ENCODE results near the gene RALGAPB.
"Not testable (repeated sequence)": the region's sequence is repeated elsewhere in the genome, so short reads cannot be mapped to it uniquely, and the experiment has no call there.

The RALGAPB gene

DNA sequence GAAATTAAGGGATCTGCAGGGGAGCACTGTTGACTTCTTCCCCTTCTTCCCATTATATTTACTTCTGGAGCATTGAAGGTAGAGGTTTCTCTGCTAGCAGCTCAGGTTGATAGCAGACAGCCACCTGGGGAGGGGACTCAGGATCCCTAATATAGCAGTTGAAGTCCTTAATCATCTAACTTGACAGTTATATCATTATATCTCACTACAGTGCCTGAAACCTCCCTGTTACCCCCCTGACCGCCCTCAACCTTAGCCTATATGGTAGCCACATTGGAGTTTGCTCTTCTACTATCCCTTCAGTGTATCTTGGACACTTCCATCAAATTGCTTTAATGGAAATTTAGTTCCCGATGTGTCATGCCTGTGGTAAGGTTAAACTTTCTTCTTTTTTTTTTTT is 7.0 kb downstream of the RALGAPB start:
- peaks cover 12% of the 10 kb centered on the region for H3K36me3 ChIP-seq (ENCODE audit: control insufficient read depth, insufficient read depth, low read length)
- H3K27ac ChIP-seq (ENCODE audit: insufficient read depth, low read length, poor library complexity, severe bottlenecking): no peak overlapping the region
- no peaks in the 10 kb centered on the region for H3K27me3 ChIP-seq (replicated peaks; ENCODE audit: control insufficient read depth, insufficient read depth, low read length, poor library complexity, severe bottlenecking)
- H3K4me3 ChIP-seq (ENCODE audit: insufficient read depth, low read depth, low read length, poor library complexity, severe bottlenecking): no peak overlapping the region
- no peaks in the 10 kb centered on the region for H3K9me3 ChIP-seq (ENCODE audit: control insufficient read depth, low read length)
- H3K4me1 ChIP-seq (ENCODE audit: control insufficient read depth, insufficient read depth, low read length, poor library complexity, severe bottlenecking): peaks cover 4% of the 10 kb centered on the region
- DNase-seq: no peak

DNA sequence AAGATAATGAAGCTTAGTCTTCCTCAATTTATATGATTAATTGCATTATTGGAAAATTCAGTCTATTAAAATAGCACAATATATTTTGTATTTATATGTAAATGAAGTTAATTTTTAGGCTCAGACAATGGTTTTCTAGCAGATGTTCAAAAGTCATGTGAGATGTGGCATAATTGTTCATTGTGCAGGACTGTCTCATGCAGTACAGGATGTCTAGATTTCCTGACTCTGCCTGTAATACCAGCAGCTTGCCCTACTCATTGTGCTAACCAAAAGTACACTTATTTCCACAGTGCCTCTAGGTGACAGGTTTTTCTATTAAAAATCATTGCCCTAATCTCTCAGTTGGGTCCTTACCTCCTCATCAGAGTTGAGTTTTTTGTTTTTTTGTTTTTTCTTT is 12.4 kb downstream of the RALGAPB start:
- no peaks in the 10 kb centered on the region for H3K9me3 ChIP-seq (ENCODE audit: control insufficient read depth, low read length)

DNA sequence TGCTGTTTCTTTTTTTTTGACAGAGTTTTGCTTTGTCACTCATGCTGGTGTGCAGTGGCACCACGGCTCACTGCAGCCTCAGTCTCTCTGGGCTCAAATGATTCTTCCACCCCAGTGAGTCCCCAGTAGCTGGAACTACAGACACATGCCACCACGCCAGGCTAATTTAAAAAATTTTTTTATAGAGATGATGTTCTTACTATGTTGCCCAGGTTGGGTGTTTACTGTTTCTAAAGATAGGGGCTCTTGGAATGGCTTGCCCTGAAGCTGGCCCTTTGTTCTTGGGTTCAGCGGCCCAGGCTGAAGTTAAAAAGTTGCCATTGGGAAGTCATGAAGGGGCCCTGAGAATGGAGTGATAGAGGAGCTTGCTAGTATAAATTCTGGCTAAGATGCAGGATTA is 16.5 kb downstream of the RALGAPB start:
- Histone ChIP-seq H3K27ac (ENCODE audit: insufficient read depth, low read length, poor library complexity, severe bottlenecking) (no peak overlapping the region), H3K36me3 (ENCODE audit: control insufficient read depth, insufficient read depth, low read length) (peaks cover 35% of the 10 kb centered on the region), H3K9me3 (ENCODE audit: control insufficient read depth, low read length) (no peaks in the 10 kb centered on the region), H3K27me3 (replicated peaks; ENCODE audit: control insufficient read depth, insufficient read depth, low read length, poor library complexity, severe bottlenecking) (no peaks in the 10 kb centered on the region), H3K4me1 (ENCODE audit: control insufficient read depth, insufficient read depth, low read length, poor library complexity, severe bottlenecking) (no peaks in the 10 kb centered on the region), H3K4me3 (ENCODE audit: insufficient read depth, low read depth, low read length, poor library complexity, severe bottlenecking) (no peak overlapping the region)
- no peak for DNase-seq

More for the DNA sequence above, 12.4 kb downstream of the RALGAPB start:
- H3K27me3 ChIP-seq (replicated peaks; ENCODE audit: control insufficient read depth, insufficient read depth, low read length, poor library complexity, severe bottlenecking): no peaks in the 10 kb centered on the region
- H3K27ac ChIP-seq (ENCODE audit: insufficient read depth, low read length, poor library complexity, severe bottlenecking): no peak overlapping the region
- DNase-seq: no peak
- peaks cover 29% of the 10 kb centered on the region for H3K36me3 ChIP-seq (ENCODE audit: control insufficient read depth, insufficient read depth, low read length)
- H3K4me3 ChIP-seq (ENCODE audit: insufficient read depth, low read depth, low read length, poor library complexity, severe bottlenecking): no peak overlapping the region
- no peaks in the 10 kb centered on the region for H3K4me1 ChIP-seq (ENCODE audit: control insufficient read depth, insufficient read depth, low read length, poor library complexity, severe bottlenecking)

DNA sequence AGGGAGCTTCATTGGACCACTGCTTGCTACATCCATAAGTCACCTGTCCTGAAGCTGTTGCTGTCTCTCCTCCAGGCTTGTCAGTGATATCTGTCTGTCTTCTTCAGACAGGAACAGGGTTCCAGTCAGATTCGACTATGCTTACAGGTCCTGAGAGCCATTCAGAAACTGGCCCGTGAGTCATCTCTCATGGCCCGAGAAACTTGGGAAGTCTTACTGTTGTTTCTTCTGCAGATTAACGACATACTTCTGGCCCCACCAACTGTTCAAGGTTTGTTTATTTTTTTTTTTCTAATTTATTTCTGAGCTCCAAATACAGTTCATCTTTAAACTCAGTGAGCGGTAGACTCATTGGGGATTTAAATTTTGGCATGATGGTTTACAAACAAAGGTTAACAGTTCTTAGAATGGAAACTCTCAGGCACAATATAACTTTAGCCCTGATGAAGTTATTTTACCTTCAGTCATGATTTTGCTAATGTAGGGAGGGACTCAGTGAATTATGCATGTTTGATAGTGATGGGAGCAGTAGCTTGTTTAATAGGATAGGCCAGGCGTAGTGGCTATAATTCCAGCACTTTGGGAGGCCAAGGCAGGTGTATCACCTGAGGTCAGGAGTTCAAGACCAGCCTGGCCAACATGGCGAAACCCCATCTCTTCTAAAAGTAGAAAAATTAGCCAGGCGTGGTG is 24.7 kb downstream of the RALGAPB start:
- no peaks in the 10 kb centered on the region for H3K4me1 ChIP-seq (ENCODE audit: control insufficient read depth, insufficient read depth, low read length, poor library complexity, severe bottlenecking)
- H3K4me3 ChIP-seq (ENCODE audit: insufficient read depth, low read depth, low read length, poor library complexity, severe bottlenecking): no peak overlapping the region
- DNase-seq: no peak
- H3K27me3 ChIP-seq (replicated peaks; ENCODE audit: control insufficient read depth, insufficient read depth, low read length, poor library complexity, severe bottlenecking): no peaks in the 10 kb centered on the region
- peaks cover 69% of the 10 kb centered on the region for H3K36me3 ChIP-seq (ENCODE audit: control insufficient read depth, insufficient read depth, low read length)
- no peak overlapping the region for H3K27ac ChIP-seq (ENCODE audit: insufficient read depth, low read length, poor library complexity, severe bottlenecking)
- no peaks in the 10 kb centered on the region for H3K9me3 ChIP-seq (ENCODE audit: control insufficient read depth, low read length)

DNA sequence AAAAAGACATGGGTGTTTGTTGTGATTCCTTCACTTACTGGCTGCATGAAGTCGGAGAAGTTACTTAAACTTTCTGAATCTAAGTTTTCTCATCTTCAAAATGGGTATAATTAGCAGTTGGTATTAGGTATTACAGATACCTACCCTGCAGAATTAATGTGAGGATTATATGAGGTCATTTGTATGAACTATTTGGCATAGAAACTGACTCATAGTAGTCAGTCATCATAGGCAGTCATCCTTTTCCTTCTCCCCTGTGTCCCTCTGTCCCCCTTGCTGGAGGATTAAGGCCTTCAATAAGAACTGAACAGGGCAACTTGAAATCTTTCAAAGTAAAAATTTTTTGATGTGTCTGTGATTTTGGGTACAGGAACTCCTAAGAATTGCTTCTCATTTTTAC is 26.3 kb downstream of the RALGAPB start:
- Histone ChIP-seq H3K27me3 (replicated peaks; ENCODE audit: control insufficient read depth, insufficient read depth, low read length, poor library complexity, severe bottlenecking) (no peaks in the 10 kb centered on the region), H3K4me1 (ENCODE audit: control insufficient read depth, insufficient read depth, low read length, poor library complexity, severe bottlenecking) (no peaks in the 10 kb centered on the region), H3K27ac (ENCODE audit: insufficient read depth, low read length, poor library complexity, severe bottlenecking) (no peak overlapping the region), H3K9me3 (ENCODE audit: control insufficient read depth, low read length) (no peaks in the 10 kb centered on the region), H3K36me3 (ENCODE audit: control insufficient read depth, insufficient read depth, low read length) (peaks cover 64% of the 10 kb centered on the region), H3K4me3 (ENCODE audit: insufficient read depth, low read depth, low read length, poor library complexity, severe bottlenecking) (no peak overlapping the region)
- DNase-seq: no peak

GRCh38 chr20:38499366-38499765 is 26.7 kb downstream of the RALGAPB start:
- no peaks in the 10 kb centered on the region for H3K27me3 ChIP-seq (replicated peaks; ENCODE audit: control insufficient read depth, insufficient read depth, low read length, poor library complexity, severe bottlenecking)
- no peaks in the 10 kb centered on the region for H3K9me3 ChIP-seq (ENCODE audit: control insufficient read depth, low read length)
- no peaks in the 10 kb centered on the region for H3K4me1 ChIP-seq (ENCODE audit: control insufficient read depth, insufficient read depth, low read length, poor library complexity, severe bottlenecking)
- H3K4me3 ChIP-seq (ENCODE audit: insufficient read depth, low read depth, low read length, poor library complexity, severe bottlenecking): no peak overlapping the region
- peaks cover 60% of the 10 kb centered on the region for H3K36me3 ChIP-seq (ENCODE audit: control insufficient read depth, insufficient read depth, low read length)
- no peak overlapping the region for H3K27ac ChIP-seq (ENCODE audit: insufficient read depth, low read length, poor library complexity, severe bottlenecking)
- no peak for DNase-seq

DNA sequence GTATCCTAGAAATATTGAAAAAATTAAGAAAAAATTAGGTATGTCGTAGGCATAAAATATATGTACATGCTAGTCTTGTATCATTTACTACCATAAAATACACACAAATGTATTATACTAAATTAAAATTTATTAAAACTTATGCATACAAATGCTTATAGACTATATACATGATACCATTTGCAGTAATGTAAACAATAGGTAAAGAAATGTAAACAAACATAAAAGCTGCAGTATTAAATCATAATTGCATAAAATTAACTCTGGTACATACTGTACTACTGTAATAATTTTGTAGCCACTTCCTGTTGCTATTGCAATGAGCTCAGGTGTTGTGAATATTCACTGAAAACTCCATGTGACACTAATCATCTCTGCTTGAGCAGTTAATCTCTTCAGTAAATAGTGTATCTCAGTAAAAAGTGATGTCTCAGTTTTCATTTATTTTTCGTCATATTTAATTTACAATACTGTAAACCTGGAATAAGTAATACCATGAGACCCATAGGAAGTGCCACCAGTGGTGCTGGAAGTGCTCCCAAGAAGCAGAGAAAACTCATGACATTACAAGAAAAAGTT is 29.3 kb downstream of the RALGAPB start:
- no peak overlapping the region for H3K4me3 ChIP-seq (ENCODE audit: insufficient read depth, low read depth, low read length, poor library complexity, severe bottlenecking)
- H3K4me1 ChIP-seq (ENCODE audit: control insufficient read depth, insufficient read depth, low read length, poor library complexity, severe bottlenecking): no peaks in the 10 kb centered on the region
- no peak overlapping the region for H3K27ac ChIP-seq (ENCODE audit: insufficient read depth, low read length, poor library complexity, severe bottlenecking)
- H3K36me3 ChIP-seq (ENCODE audit: control insufficient read depth, insufficient read depth, low read length): peaks cover 44% of the 10 kb centered on the region
- no peak for DNase-seq
- H3K9me3 ChIP-seq (ENCODE audit: control insufficient read depth, low read length): no peaks in the 10 kb centered on the region
- no peaks in the 10 kb centered on the region for H3K27me3 ChIP-seq (replicated peaks; ENCODE audit: control insufficient read depth, insufficient read depth, low read length, poor library complexity, severe bottlenecking)

DNA sequence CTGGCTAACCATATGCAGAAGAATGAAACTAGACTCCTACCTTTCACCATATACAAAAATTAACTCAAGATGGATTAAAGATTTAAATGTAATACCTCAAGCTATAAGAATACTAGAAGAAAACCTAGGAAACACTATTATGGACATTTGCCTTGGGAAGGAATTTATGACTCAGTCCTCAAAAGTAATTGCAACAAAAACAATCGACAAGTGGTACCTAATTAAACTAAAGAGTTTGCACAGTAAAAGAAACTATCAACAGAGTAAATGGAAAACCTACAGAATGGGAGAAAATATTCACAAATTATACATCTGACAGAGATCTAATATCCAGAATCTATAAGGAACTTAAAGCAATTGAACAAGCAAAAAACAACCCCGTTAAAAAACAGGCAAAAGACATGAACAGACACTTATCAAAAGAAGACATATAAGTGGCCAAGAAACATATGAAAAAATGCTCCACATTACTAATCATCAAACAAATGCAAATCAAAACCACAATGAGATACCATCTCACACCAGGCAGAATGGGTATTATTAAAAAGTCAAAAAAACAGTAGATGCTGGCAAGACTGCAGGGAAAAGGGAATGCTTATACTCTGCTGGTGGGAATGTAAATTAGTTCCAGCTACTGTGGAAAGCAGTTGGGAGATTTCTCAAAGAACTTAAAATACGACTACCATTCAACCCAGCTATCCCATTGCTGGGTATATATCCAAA is 31.9 kb downstream of the RALGAPB start:
- H3K9me3 ChIP-seq (ENCODE audit: control insufficient read depth, low read length): no peaks in the 10 kb centered on the region
- no peak overlapping the region for H3K4me3 ChIP-seq (ENCODE audit: insufficient read depth, low read depth, low read length, poor library complexity, severe bottlenecking)
- no peak overlapping the region for H3K27ac ChIP-seq (ENCODE audit: insufficient read depth, low read length, poor library complexity, severe bottlenecking)
- no peaks in the 10 kb centered on the region for H3K27me3 ChIP-seq (replicated peaks; ENCODE audit: control insufficient read depth, insufficient read depth, low read length, poor library complexity, severe bottlenecking)
- DNase-seq: no peak
- peaks cover 34% of the 10 kb centered on the region for H3K36me3 ChIP-seq (ENCODE audit: control insufficient read depth, insufficient read depth, low read length)
- no peaks in the 10 kb centered on the region for H3K4me1 ChIP-seq (ENCODE audit: control insufficient read depth, insufficient read depth, low read length, poor library complexity, severe bottlenecking)

DNA sequence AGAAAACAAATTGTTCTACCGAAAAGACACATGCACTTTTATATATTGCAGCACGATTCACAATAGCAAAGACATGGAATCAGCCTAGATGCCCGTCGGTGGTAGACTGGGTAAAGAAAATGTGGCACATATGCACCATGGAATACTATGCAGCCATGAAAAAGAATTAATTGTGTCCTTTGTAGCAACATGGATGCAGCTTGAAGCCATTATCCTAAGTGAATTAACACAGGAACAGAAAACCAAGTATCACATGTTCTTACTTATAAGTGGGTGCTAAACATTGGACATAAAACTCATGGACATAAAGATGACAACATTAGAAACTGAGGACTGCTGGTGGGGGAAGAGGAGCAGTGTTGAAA is 32.4 kb downstream of the RALGAPB start:
- Histone ChIP-seq H3K36me3 (ENCODE audit: control insufficient read depth, insufficient read depth, low read length) (peaks cover 37% of the 10 kb centered on the region), H3K9me3 (ENCODE audit: control insufficient read depth, low read length) (no peaks in the 10 kb centered on the region), H3K27me3 (replicated peaks; ENCODE audit: control insufficient read depth, insufficient read depth, low read length, poor library complexity, severe bottlenecking) (no peaks in the 10 kb centered on the region), H3K4me1 (ENCODE audit: control insufficient read depth, insufficient read depth, low read length, poor library complexity, severe bottlenecking) (no peaks in the 10 kb centered on the region), H3K4me3 (ENCODE audit: insufficient read depth, low read depth, low read length, poor library complexity, severe bottlenecking) (no peak overlapping the region), H3K27ac (ENCODE audit: insufficient read depth, low read length, poor library complexity, severe bottlenecking) (no peak overlapping the region)
- no peak for DNase-seq

- H3K27me3 ChIP-seq (replicated peaks; ENCODE audit: control insufficient read depth, insufficient read depth, low read length, poor library complexity, severe bottlenecking); H3K27ac ChIP-seq (ENCODE audit: insufficient read depth, low read length, poor library complexity, severe bottlenecking); H3K4me1 ChIP-seq (ENCODE audit: control insufficient read depth, insufficient read depth, low read length, poor library complexity, severe bottlenecking); H3K4me3 ChIP-seq (ENCODE audit: insufficient read depth, low read depth, low read length, poor library complexity, severe bottlenecking); H3K9me3 ChIP-seq (ENCODE audit: control insufficient read depth, low read length); DNase-seq: not testable (repeated sequence)
- peaks cover 32% of the 10 kb centered on the region for H3K36me3 ChIP-seq (ENCODE audit: control insufficient read depth, insufficient read depth, low read length)
Measured at GRCh38 chr20:38511726-38512125, 39.1 kb downstream of the RALGAPB start.
